CMK (cell line): ENCODE data around the gene FSTL4.
"Not testable (repeated sequence)": the region's sequence is repeated elsewhere in the genome, so short reads cannot be mapped to it uniquely, and the experiment has no call there.

ENCODE experiments used
- DNase-seq: peaks from one replicate; pipeline ENCODE4 v3.0.0-alpha.2; 2010; ENCODE audit warnings: low read depth

The FSTL4 gene

DNA sequence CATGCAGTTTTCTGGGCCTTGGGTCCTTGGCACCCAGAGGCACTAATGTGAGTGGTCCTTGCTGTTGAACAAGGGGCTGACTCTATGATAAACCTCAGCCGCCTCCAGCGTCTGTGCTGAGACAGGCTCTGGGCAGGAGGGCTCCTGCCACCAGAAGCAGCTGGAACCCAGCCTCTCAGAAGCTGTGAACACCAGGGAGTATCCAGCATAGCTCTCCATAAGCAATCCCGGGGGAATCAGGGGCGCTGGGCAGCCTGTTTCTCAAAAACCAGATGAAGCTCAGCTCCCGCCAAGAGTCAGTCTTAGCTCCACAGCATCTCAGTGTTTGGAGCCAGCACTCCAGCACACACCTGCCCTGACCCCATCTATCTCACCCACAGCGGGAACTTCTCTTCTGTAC is 390.3 kb downstream of the FSTL4 start:
- no peak for DNase-seq

DNA sequence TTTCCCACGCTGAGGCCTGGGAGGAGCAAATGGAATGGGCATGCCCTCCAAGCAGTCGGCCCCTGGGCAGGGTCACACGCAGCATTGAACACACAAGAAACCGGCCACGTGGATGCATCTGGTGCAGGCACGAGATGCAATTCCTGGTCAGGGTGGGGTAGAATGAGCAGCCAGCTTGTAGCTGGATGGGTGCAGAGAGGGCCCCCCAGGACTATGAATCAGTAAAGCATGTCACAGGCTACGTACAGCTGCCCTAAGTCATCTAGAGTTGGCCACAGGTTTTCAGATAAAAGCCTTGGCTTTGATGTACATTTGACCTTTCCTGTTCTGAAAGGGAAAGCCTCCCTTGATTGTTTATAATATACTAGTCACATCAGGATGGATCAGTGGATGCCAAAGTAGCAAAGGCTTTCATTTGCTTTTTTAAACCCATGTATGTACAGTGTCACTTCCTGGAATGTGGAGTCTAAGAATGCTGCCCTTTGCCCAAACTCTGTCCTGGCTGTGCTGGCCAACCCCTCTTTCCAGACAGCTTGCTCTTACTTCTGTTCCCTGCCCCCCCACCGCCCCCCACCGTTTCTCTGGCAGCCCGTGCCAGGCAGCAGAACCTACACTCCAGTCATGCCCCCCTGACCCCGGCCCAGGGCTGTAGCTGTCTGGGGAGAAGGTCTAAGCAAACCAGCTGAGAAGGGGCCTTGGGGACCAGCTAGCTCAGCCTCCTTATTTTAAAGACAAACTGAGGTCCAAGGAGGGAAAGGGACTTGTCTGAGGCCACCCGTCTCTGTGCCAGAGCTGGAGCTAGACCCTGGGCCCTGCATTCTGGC is 391.3 kb downstream of the FSTL4 start:
- DNase-seq = no peak

DNA sequence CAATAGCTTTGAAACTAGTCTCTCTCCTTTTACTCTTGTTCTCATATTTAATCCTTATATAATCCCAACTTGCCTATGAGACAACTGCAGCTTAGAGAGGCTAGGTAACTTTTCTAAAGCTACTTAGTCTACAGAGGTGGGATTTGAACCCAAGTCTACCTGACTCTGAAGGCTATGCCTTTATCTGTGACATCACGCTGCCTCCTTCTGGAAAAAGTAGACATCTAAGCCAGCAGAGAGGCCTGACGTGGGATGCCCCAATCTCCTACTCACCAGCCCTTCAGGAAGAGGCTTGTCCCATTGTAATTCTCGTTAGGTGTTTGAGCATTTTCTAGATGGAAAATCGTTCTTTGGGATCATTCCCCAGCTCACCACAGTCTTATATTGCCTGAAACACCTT is 393.0 kb downstream of the FSTL4 start:
- no peak for DNase-seq

DNA sequence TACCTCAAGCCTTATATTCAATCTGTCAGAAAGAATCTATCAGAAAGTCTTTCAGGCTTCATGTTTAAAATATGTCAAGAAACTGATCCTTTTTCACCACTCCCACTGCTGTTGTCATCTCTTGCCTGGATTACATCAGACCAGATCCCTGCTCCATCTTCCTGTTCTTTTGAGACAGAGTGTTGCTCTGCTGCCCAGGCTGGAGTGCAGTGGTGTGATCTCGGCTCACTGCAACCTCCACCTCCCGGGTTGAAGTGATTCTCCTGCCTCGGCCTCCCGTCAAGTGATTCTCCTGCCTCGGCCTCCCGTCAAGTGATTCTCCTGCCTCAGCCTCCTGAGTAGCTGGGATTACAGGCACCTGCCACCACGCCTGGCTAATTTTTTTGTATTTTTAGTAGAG is 396.2 kb downstream of the FSTL4 start:
- DNase-seq = not testable (repeated sequence)

DNA sequence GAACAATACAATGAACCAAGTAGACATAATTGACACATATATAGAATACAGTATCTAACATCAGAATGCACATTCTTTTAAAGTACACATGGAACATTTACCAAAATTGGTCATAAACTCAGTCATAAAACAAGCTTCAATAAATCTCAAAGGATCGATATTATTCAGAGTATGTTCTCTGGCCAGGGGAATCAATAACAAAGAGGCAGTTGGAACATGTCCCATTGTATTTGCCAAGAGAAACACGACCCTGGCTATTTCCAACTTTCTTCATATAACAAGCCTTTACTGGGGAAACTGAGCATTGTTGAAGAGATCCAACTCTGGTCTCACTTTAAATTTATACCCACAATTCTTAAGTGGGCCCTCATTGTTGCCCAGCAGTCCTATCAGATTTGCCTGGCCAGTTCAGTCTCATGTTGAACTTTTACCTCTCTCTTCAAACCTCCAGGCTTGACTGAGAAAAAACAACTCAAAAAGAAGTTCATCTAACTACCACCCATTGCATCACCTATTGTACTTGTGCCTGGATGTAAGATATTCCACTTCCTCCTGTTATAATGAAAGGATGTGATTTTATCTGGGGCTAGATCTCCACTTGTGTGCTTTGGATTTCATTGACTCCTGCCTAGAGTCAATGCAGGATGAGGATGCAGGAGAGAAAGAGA is 398.1 kb downstream of the FSTL4 start:
- no peak for DNase-seq

DNA sequence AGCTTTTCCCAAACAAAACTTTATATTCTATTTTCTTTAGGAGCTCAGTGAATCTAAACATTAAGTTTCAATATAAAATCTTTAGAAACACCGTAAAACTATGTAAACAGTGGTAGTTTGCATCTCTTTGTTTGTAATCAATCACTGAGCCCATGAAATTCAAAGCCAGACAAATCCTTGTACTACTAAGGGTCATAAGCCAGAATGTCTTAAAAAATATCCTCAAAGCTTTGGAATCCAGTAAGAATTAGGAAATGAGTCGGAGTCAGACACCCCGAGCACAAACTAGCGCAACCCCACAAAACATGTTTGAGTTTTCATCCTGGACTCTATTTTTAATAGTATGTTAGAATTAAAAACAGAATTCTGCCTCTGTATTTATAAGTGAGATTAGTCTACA is 406.7 kb downstream of the FSTL4 start:
- DNase-seq = no peak

DNA sequence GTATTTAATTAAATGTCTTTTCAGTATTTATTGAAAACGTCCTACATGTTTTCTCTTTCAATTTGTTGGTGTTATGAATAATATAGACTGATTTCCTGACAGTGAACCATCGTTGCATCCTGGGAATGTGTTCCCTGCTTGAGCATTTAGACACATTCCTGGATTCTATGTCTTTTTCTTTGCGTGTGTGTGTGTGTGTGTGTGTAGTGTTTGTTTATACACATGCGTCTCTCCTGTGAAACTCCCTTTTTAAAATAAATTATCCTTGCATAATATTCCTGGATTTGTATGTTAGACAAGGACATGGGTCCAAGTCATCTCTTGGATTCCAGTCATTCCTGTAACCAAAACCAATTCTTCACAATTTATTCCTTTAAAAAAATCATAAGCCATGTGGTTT is 407.1 kb downstream of the FSTL4 start:
- no peak for DNase-seq

DNA sequence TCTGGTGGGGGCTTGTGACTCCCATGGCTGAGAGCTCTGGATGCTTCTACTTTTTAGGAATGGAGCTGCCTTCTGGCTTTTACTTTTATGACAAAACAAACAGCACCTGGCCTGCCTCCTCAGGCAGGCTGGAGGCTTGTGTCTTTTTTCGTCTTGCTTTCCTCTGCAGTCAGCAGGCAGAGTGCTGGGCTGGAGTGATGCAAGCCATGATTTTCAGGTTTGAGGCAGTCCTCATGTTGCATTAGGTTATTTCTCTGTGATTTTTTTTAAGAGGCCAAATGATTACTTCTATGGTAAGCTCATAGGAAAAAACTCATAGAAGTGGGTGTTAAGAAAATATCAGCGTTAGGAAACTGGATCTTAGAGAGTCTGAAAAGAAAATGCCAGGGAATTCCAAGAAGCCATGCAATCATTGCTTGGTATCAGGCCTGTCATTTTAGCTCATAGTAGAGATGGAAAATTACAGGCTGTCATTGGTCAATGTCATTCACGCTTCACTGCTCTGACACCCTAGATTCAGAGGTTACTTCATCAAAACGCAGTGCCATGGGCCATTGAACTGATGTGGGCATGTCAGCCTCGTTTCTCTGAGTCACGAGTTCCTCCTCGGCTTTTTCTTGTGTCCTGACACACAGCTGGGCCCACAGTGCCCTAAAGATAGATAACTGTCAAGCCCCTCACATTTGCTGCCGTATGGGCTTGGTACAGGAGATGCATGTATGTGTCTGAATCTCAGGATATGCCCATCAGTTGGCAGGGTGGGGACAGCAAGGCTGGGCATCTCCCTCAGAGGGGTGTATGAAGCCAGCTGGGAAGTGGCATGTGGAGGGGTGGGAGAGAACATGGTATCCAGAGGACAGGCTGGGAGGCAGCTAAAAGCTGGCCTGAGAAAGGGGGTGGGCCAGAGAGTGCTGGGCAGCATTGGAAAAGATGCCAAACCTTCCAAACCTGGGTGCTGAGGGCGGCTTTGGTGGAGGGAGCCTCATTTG is 408.7 kb downstream of the FSTL4 start:
- no peak for DNase-seq

DNA sequence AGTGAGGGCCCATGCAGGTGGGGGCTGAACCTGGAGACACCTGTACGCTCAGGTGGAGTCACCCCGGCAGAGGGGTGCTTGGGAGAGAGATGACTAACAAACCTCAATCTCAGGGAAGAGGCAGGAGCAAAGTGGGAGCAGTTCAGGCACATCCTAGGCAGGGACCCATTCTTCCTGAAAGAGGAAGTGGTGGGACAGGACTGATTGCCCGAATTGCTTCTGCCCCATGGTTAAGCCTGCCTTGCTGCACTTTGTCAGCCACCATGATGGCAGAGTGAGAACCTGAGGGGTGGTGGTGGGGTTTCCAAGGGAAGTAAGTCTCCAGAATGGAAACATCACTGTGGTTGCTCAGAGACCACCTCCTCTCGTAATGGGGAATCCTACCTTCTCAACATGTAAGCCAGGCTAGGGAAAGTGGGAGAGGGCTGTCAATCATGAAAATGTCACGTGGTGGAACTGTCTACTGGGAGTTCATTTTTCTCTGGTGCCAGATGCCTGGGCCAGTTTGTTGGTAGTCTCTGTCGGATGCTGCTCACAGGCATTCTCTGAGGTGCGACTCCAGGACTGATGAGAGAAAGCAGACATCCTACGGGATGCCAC is 410.2 kb downstream of the FSTL4 start:
- DNase-seq = no peak

DNA sequence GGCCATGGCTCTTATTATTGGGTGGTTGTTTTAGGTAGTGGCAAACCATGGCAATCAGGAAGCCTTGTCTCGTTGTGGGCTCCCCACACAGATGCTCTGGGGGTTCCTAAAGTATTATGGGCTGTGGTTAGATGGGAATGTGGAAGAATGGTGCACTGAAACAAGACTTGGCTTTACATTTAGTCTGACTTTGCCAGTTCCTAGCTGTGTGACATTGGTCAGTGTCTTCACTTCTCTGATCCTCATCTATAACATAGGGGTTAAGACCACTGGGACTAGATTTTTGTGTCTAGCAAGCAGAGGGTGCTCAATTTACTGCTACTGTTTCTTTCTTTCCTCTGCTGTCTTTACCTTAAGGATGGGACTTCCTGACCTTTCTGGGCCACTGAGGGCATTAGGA is 411.0 kb downstream of the FSTL4 start:
- no peak for DNase-seq

DNA sequence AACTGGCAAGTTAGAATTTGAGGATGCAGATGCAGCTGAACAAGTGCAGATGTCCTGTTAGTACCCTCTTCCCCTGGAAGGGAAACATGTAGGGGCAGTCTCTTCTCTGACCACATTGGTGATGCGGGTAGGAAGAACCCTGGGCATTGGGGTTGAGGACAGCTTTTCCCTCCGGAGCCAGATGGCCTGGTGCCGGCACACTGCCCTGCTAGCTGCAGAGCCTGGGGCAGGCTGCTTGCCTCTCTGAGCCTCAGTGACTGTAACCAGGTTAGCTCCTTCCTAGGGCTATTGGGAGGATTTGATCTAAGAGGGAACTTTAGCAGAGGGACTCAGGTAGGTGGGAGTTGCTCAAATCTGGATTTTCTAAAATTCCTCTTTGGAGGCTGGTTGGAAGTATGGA is 412.1 kb downstream of the FSTL4 start:
- no peak for DNase-seq

DNA sequence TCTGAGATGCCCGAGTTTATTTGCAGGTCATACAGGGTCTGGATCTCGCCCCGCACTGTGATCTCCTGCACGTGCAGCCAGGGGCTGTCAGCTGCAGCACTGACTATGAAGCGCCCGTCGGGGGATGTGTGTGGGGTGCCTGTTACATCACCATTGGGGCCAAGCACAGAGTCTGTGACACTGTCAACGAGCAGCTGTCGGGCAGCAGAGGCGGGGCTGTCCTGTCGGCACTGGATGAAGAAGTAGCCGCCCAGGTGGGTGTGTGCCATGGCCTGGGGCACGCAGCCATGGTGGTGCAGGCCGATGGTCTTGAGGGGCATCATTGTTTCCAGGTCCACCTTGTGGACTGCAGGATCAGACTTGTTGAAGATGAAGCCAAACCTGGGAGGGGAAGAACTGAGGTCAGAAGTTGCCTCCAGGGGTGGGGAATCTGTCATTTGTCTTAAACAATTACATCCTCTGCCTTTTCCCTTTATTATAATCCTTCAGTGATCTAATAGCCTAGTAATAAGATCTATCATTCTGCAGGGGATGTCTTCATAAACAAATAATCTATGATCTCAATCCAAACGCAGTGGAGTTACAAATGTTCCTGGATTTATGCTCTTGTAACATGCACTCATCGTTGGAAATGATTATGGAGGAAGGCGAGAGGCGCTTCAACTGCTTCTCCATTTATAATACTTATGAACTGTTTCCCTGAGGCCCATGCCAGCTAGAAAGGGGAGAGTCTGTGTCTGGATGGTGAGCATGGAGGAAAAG is 412.7 kb downstream of the FSTL4 start:
- DNase-seq = no peak

DNA sequence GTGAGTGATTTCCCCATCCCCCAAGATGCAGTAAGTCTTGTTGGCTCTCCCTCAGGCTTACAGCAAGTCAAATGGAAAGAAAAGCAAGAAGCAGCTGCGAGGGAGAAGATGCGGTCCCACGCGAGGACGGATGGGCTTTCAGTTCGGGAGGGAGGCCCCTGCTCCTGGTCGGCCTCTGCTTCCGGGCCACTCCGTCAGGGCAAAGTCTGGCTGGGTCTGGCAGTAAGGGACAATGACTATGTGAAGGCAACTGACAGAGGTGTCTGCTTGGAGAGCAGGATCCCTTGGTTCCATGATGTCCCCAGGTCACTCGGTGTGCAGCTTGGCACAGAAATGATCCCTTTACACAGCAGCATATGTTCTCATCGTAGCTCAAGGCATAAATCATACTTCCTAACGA is 413.8 kb downstream of the FSTL4 start:
- no peak for DNase-seq

DNA sequence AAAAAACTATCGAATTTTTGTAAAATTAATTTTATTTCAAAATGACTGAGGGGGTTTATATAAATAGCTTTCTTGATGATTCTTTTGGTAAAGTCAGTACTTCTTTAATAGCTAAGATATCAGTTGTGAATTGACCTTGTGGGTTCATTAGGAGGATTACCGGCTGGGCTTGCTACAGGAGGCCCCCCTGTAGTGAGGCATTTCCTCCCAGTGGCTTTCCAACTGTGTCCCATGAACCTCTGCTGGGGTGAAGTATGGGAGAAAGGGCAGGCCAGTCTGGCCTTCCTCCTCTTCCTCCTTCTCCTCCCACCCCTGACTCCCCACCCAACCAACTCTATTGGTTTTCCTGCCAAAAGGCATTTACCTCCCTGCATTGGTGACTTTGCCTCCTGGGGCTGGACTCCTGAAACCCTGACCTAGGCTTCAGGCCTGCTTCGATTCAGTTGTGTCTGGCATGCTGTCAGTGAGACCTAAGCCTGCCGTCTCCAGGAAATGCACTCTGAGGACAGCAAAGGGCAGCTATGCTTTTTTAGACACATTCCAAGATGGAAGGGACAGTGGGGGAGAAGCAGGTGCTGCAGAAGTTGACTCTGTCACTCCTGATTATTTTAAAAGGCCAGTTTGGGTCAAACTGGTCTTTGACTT is 415.8 kb downstream of the FSTL4 start:
- DNase-seq = no peak

DNA sequence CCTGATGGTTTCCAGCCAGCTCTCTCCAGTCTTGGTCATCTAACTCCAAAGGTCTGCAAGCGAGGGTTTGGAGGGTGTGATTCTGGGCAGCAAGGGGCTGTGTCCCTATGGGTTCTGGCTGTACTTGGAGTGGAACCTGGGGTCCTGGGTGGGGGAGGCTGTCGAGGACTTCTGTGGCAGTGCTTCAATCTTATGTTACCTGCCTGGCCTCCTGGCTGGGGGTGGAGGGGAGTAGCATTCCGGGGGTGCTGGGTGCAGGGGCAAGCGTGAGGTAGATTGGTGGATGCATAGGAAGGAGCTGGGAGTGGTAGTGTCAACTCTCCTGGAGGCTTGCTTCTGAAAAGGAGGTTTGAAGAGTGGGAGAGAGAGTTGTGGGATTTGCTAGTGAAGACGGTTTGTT is 417.1 kb downstream of the FSTL4 start:
- no peak for DNase-seq

DNA sequence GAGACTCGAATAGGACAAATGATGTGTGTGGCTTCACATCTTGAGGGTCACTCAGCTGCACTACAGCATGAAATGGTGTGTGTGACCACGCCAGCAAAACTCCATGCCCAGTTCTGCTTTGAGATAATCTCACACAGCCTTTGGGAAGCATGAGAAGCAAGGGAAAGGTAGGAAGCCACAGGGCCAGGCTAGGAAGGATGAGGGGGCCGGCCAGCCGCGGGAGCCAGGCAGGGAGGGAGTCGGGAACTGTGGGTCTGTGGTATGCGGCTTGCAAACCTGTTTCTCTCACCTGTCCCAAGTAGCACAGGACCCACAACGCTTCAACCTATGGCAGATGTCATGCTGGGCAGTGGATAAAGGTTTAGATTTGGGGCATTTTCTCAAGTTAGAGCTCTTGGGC is 418.5 kb downstream of the FSTL4 start:
- no peak for DNase-seq

DNA sequence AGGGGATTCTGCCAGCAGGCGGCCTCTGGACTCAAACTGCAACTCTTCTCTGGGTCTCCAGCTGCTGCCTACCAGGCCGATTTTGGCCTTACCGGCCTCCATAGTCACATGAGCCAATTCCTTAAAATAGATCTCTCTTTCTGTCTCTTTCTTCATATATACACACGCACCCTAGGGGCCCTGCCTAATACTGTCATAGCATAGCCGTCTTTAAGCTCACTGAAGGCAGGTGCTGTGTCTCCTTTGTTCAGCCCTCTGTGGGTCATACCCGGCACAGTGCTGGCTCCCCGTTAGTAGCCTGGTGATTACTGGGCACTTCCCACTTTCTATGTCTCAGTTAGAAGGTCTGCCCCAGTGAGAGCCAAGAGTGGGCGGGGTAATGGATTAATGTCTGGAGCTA is 419.6 kb downstream of the FSTL4 start:
- DNase-seq = no peak

DNA sequence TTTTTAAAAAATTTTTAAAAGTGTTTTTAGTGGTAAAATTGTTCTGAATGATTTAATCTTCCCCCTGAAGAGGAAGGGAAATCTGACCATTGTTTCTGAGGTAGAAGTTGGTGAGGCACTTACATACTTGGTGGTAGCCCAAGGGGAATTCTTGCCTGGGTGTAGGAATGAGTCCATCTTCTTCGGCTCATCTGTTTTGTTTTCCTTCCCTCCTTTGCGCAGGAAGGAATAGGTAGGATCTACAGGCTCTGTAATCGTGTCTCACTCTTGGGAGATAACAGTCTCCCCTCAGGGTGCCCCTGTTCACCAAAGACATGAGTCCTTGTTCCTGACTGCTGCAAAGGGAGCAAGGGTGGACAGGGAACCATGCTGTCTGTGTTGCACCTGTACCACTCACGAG is 422.5 kb downstream of the FSTL4 start:
- no peak for DNase-seq

DNA sequence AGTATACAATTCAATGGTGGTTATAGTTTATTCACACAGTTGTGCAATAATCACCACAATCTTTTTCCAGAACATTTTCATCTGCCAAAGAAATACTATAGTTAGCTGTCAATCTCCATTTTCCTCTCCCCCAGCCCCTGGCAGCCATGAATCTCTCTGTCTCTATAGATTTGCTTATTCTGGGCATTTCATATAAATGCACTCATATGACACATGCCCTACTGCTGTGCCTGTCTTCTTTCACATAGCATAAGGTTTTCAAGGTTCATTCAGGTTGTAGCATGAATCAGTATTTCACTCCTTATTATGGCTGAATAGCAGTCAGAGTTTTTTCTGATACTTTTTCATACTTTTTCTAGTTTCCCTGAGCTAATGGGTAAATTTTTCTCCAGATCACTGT is 432.9 kb downstream of the FSTL4 start:
- DNase-seq = no peak

DNA sequence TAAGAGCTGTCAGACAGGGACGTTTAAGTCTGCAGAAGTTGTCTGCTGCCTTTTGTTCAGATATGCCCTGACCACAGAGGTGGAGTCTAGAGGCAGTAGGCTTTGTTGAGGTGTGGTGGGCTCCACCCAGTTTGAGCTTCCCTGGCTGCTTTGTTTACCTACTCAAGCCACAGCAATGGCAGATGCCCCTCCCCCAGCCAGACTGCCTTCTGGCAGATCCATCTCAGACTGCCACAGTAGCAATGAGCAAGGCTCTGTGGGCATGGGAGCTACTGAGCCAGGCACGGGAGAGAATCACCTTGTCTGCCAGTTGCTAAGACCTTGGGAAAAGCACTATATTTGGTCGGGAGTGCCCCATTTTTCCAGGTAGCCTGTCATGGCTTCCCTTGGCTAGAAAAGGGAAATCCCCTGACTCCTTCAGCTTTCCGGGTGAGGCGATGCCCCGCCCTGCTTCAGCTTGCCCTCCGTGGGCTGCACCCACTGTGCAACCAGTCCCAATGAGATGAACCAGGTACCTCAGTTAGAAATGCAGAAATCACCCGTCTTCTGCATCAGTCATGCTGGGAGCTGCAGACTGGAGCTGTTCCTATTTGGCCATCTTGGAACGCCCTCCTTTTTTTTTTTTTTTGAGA is 441.5 kb downstream of the FSTL4 start:
- not testable (repeated sequence) for DNase-seq
